BE2C (cell line): Measurements from ENCODE around the gene COBL.

Experiments
- DNase-seq: peaks from one replicate; pipeline ENCODE4 v3.0.0-alpha.2; 2020
- H3K27me3 ChIP-seq: fragments of 250-450 bp; sonication (Bioruptor Pico); 2 replicates; pipeline ENCODE4 v1.5.1; 2020; ENCODE audit warnings: mild to moderate bottlenecking
- H3K36me3 ChIP-seq: fragments of 250-450 bp; sonication (Bioruptor Pico); 2 replicates; pipeline ENCODE4 v1.5.1; 2020; ENCODE audit warnings: mild to moderate bottlenecking
- H3K4me1 ChIP-seq: fragments of 250-450 bp; sonication (Bioruptor Pico); 2 replicates; pipeline ENCODE4 v1.5.1; 2020
- H3K4me3 ChIP-seq: 2 replicates; pipeline ENCODE4 v1.5.1; 2011; ENCODE audit warnings: low read depth, low read length
- H3K9me3 ChIP-seq: fragments of 250-450 bp; sonication (Bioruptor Pico); 2 replicates; pipeline ENCODE4 v1.5.1; 2020
- TF ChIP-seq, protein P1 (sequence below): IDR thresholded peaks from 2 replicates; pipeline ENCODE4 v1.5.1; 2012; ENCODE audit warnings: mild to moderate bottlenecking, low read depth, low read length

COBL gene

GRCh38 chr7:51242881-51243518 lies 73.6 kb downstream of the COBL start:
- Histone ChIP-seq H3K9me3 (no peaks in the 10 kb centered on the region), H3K4me1 (no peaks in the 10 kb centered on the region), H3K36me3 (no peaks in the 10 kb centered on the region), H3K27me3 (no peaks in the 10 kb centered on the region; the same call in 1 of the 2 replicates), H3K4me3 (no peak overlapping the region)
- no peak for DNase-seq
- TF ChIP-seq, protein P1, sequence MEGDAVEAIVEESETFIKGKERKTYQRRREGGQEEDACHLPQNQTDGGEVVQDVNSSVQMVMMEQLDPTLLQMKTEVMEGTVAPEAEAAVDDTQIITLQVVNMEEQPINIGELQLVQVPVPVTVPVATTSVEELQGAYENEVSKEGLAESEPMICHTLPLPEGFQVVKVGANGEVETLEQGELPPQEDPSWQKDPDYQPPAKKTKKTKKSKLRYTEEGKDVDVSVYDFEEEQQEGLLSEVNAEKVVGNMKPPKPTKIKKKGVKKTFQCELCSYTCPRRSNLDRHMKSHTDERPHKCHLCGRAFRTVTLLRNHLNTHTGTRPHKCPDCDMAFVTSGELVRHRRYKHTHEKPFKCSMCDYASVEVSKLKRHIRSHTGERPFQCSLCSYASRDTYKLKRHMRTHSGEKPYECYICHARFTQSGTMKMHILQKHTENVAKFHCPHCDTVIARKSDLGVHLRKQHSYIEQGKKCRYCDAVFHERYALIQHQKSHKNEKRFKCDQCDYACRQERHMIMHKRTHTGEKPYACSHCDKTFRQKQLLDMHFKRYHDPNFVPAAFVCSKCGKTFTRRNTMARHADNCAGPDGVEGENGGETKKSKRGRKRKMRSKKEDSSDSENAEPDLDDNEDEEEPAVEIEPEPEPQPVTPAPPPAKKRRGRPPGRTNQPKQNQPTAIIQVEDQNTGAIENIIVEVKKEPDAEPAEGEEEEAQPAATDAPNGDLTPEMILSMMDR, result no peak

DNA sequence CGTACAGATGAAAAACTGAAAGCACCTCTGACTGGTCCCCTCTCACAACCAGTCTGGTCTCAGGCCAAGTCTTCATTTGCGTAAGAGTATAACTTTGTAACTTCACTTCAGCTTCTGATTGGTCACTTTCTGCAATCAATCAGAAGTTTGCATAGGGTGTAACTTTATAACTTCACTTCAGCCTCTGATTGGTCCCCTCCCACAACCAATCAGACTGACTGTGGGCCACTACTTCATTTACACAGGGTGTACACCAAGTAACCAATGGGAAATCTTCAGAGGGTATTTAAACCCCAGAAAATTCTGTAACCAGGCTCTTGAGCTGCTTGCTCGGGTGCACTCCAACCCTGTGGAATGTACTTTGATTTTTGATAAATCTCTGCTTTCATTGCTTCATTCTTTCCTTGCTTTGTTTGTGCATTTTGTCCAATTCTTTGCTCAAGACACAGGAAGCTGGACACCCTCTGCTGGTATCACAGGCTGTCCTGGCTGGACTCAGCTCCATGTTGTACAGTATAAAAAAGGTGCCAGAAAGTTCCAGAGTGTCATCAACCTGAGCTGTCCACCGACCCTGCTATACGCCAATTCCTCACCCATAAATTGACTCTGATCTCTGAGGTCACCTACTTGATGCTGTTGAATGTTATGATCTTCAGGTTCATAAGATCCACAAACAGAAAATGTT lies 74.5 kb downstream of the COBL start:
- TF ChIP-seq, protein P1, result no peak
- Histone ChIP-seq H3K4me3 (no peak overlapping the region), H3K27me3 (no peaks in the 10 kb centered on the region; the same call in 1 of the 2 replicates), H3K36me3 (no peaks in the 10 kb centered on the region), H3K4me1 (no peaks in the 10 kb centered on the region), H3K9me3 (no peaks in the 10 kb centered on the region)
- DNase-seq, result no peak

- TF ChIP-seq, protein P1, result no peak
- Histone ChIP-seq H3K4me3 (no peak overlapping the region), H3K36me3 (no peaks in the 10 kb centered on the region), H3K9me3 (no peaks in the 10 kb centered on the region), H3K4me1 (no peaks in the 10 kb centered on the region), H3K27me3 (no peaks in the 10 kb centered on the region; the same call in 1 of the 2 replicates)
- DNase-seq, result no peak
Measured at GRCh38 chr7:51240868-51241267, 75.7 kb downstream of the COBL start.

- TF ChIP-seq, protein P1, result no peak
- peaks cover 3% of the 10 kb centered on the region; the same call in 1 of the 2 replicates for H3K27me3 ChIP-seq
- DNase-seq, result no peak
Measured at GRCh38 chr7:51239691-51240090, 76.9 kb downstream of the COBL start.

GRCh38 chr7:51238981-51239495 lies 77.6 kb downstream of the COBL start:
- H3K27me3 ChIP-seq, result peaks cover 3% of the 10 kb centered on the region; the same call in 1 of the 2 replicates
- no peaks in the 10 kb centered on the region for H3K9me3 ChIP-seq
- H3K4me1 ChIP-seq, result no peaks in the 10 kb centered on the region
- no peak for DNase-seq
- TF ChIP-seq, protein P1, result no peak
- no peaks in the 10 kb centered on the region for H3K36me3 ChIP-seq
- H3K4me3 ChIP-seq, result no peak overlapping the region

More at GRCh38 chr7:51239691-51240090, 76.9 kb downstream of the COBL start:
- Histone ChIP-seq H3K4me1 (no peaks in the 10 kb centered on the region), H3K36me3 (no peaks in the 10 kb centered on the region), H3K4me3 (no peak overlapping the region), H3K9me3 (no peaks in the 10 kb centered on the region)
